ENCODE results near the gene BBS12.

- TF ChIP-seq CTCF (IDR thresholded peaks at IDR 0.05) (peak; percentile 63 to 77 (median 73)), EP300 (IDR thresholded peaks at IDR 0.05) (no peak), POLR2AphosphoS5 (IDR thresholded peaks at IDR 0.05) (no peak)
Observed at GRCh38 chr4:122758033-122758432, 25.5 kb downstream of the BBS12 start.

Measured in esophagus muscularis mucosa (tissue), 4 donors.